Measurements from ENCODE around the gene COL20A1. TPM values are rescaled to one million over a fixed set of nuclear protein-coding genes. Genes with fewer than 3 reads are reported as not detected.

Gene COL20A1
- total RNA-seq, 1 donor from 2014 or later = not detected

DNA sequence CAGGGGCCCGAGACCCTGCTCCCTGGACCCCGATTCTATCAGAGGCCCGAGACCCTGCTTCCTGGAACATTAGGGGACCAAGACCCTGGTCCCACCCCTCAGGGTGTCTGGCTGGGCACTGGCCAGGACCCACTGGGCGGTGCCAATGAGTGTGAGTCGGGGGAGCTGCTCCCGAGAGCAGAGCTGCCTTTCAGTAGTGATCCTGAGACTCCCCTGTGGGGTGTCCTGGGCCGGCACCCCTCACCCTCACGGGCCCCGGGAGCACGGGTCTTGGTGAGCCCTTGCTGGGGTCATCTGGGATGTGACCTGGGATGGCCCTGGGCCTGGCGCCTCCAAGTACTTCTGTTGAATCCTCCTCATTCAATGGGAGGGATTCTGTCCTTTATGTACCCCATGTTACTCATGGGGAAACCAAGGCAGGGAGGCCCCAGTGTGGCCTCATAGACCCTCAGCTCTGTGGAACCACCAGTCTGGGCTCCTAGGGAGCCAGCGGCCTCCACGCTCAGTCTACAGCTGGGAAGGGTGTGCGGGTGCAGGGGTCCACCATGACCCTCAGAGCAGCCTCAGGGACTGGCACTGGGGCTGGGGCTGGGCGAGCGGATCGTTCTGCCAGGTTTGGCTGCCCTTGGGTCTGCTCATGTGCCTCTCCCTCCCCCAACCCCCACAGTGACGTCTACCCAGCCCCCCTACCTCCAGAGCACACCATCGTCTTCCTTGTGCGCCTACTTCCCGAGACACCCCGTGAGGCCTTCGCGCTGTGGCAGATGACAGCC lies 25.6 kb downstream of the COL20A1 start:
- intact Hi-C loops (cut with micrococcal nuclease) = no loop called here

DNA sequence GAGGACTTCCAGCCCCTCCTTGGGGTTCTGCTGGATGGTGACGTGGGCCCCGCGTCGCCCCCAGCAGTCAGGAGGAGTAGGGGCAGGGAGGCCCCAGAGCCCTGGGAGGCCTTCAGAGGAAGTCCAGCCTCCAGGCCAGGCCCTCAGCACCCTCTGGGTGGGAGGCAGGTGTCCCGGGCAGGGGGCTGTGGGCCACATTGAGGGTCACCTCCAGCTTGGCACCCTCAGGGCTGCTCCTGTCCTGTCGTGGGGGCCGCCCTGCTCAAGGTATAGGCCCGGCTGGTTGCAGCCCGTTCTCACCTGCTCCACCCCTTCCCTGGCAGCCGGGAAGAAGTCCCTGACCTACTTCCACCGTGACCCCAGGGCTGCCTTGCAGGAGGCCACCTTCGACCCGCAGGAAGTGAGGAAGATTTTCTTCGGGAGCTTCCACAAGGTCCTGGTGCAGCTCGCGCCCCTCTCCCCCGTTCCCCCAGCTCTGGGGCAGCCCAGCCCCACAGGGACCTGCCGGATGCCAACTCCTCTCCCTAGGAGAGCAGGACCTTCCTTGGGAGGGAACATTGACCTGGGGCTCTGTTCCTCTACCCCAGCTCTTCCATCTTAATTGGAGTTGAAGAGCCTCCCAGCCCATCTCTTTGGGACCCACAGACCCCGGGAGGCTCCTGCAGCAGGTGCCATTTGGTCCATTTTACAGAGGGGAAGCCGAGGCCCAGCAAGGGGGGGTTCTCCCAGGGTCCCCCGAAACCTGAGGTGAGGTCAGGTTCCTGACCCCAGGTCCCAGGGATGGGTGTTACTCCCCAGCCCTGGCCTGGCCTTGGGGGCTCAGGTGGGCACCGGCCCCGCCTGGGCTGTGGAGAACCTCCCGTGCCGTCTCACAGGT lies 26.4 kb downstream of the COL20A1 start:
- intact Hi-C loops (cut with micrococcal nuclease) = no loop called here

DNA sequence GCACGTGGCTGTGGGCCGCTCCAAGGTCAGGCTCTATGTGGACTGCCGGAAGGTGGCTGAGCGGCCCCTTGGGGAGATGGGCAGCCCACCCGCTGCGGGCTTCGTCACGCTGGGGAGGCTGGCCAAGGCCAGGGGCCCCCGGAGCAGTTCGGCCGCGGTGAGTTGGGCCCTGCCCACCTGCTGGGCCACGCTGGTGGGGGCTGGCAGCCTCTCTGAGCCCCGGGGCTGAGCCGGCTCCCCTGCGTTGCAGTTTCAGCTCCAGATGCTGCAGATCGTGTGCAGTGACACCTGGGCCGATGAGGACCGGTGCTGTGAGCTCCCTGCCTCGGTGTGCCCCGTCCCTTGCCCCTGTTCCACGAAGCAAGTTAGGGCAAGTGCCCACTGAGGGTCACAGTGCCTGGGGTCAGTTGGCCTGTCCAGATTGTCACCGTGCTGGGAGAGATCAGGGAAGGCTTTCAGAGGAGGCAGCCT lies 27.1 kb downstream of the COL20A1 start:
- intact Hi-C loops (cut with micrococcal nuclease) = no loop called here

DNA sequence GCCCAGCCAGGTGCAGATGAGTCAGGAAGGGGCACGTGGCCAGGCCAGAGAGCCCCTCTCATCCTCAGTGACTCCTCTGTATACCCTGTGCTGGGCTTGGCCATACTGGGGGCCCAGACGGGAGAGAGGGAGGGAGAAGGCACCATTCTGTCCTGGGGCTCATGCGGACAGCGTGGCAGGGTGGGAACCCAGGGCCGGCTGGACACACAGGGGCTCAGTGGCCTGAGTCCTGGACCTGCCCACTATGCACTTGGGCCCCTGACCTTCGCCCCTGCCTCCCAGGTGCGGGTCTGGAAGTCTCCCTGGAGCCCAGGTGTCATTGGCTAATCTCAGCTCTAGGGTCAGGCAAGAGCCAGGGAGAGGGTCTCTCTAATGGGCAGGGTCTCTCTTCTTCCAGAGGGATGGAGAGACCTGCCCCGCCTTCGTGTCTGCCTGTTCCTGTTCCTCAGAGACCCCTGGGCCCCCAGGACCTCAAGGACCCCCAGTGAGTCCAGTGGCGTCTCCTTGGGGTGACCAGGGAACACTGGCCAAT lies 27.7 kb downstream of the COL20A1 start:
- intact Hi-C loops (cut with micrococcal nuclease) = no loop called here

DNA sequence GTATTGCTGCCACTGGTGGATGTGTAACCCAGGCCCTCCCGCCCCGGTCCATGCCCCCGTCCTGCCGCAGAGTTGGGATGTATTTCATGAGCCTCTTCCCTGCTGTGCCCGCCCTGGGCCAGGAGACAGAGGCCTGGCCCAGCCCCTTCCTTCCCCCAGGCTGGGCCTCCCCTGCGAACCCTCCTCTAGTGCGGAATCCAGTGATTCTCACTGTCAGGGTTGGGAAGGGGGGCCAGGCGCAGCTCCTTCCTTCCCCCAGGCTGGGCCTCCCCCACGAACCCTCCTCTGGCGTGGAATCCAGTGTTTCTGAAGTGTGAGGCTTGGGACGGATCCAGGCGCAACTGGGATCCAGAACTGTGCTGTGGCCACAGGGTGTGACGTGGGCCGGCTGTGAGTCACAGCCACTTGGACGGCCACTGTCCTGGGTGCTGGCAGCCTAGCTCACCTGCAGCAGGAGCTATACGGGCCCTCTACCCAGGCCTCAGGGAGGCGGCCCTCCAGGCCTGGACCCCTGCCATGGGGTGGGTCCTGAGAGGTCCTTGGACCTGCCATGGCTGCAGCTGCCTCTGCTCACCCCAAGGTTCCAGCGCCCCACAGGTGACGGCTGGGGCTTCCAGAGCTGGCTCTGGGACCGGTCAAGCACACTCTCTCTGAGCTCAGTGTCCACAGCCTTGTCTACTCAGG lies 28.3 kb downstream of the COL20A1 start:
- intact Hi-C loops (cut with micrococcal nuclease) = no loop called here

DNA sequence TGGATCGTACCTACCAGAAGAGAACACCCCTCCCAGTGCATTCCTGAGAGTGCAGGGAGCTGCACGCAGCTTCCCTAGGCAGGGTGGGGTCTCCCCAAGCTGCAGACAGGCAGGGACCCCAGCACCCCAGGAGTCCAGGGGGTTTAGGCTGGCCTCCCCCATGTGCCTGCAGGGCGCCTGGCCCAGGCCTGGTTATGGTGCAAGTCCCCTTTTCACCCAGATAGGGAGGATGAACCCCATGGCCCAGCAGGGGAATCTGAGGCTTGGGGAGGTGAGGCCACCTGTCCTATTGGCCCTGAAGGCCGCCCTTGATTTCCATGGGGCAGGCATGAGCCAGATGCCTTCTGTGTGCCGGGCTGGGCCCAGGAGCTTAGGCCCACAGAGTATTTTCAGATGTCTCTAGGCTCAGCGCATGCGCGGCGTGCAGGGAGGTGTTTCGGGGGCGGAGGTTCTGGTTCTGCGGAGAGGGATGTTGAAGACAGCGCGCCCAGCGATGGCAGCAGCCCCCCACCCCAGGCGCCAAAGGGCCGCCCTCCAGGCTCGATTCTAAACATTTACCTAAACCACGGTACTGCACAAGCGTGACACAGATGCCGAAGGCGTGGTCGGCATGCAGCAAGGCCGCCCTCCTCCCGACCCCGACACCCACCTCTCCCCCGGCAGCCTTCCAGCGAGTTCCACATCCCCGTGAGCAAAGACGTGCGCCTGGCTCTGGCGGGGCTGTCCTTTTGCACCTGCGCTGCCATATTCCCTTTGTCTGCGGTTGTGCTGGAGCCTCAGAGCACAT lies 29.4 kb downstream of the COL20A1 start:
- intact Hi-C loops (cut with micrococcal nuclease) = no loop called here

DNA sequence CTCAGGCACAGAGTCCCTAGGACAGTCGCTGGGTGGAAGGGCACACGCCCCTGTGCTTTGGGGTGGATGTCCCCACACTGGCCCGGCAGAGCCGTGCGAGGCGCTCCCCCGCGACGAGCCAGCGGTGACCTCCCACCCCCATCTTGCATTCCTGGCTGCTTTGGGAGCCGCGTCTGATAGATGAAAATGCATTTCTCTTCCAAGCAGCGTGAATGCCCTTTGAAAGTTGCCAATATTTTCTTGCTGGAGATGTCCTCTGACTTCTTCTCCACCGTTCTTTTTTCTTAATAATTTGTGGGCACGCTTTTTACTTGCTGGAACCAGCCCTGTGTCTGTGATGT lies 29.9 kb downstream of the COL20A1 start:
- intact Hi-C loops (cut with micrococcal nuclease) = no loop called here

DNA sequence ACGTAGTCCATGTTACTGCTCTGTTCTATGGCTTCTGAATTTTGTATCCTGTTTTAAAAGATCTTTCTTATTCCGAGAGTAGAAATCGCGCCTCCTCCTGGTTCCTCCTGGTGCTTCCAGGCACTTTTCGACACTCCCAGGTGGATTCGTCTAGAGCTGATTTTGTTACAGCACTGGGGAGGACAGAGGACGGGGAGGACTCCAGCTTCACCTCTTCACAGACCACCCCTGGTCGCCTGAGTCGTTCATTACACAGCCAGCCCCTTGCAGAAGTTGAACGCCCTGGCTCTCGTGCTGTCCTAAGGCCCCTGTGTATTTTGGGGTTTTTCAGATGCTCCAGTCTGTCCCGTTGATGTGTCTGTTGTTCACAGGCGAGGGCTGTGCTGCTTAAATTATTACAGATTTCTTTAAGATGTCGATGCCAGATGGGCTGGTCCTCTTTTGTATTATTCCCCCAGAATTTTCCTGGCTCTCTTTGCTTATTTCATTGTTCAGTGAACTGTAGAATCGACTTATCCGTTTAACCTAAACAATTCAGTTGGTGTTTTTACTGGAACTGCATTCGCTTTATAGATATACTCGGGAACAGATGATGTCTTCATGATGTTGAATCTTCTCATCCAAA lies 30.5 kb downstream of the COL20A1 start:
- intact Hi-C loops (cut with micrococcal nuclease) = no loop called here

DNA sequence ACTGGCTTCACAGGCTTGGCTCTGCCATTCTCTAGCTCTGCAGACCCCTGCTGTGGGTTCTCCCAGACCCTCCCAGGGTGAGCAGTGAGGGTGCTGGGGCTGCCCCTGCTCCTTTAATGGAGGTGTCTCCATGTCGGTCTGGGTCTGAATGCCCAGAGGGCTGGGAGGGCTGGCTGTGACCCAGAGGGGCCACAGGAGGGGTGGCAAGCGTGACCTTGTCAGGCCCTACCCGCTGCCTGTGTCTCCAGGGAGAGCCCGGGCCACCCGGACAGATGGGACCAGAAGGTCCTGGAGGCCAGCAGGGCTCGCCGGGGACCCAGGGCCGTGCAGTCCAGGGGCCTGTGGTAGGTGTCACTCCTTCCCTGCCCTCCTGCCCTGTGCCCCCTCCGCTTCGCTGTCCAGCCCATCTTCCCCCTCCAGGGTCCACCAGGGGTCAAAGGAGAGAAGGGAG lies 32.1 kb downstream of the COL20A1 start:
- intact Hi-C loops (cut with micrococcal nuclease) = no loop called here

DNA sequence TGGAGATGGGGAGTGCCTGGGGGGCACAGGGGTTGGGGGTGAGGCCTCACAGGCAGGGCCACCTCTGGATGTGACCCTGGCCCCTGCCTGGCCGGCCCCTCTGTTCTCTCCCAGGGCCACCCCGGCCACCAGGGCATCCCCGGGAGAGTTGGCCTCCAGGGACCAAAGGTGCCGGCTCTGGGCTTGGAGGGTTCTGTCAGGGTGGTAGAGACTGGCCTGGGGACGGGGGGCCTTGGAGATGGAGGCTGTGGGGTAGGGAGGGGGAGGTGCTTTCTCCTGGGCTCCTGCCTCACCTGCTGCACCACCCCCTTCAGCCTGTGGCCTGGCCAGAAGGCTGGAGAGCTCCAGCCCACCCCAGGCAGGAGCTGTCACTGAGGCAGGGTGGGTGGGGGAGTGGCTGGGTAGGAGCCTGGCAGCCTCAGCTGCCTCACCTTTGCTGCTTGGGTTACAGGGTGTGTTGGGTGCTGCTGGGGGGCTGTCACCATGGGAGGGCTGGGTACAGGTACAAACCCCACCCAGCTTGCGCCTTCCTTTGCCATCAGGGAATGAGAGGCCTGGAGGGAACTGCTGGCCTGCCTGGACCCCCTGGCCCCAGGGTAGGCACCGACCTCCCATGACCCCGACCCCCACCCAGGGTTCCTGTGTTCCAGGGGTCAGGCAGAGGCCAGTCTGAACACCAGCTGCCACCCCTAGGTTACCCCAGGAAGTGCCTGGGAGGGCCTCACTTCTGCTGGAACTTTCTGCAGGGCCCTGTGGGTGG lies 32.7 kb downstream of the COL20A1 start:
- intact Hi-C loops (cut with micrococcal nuclease) = no loop called here

DNA sequence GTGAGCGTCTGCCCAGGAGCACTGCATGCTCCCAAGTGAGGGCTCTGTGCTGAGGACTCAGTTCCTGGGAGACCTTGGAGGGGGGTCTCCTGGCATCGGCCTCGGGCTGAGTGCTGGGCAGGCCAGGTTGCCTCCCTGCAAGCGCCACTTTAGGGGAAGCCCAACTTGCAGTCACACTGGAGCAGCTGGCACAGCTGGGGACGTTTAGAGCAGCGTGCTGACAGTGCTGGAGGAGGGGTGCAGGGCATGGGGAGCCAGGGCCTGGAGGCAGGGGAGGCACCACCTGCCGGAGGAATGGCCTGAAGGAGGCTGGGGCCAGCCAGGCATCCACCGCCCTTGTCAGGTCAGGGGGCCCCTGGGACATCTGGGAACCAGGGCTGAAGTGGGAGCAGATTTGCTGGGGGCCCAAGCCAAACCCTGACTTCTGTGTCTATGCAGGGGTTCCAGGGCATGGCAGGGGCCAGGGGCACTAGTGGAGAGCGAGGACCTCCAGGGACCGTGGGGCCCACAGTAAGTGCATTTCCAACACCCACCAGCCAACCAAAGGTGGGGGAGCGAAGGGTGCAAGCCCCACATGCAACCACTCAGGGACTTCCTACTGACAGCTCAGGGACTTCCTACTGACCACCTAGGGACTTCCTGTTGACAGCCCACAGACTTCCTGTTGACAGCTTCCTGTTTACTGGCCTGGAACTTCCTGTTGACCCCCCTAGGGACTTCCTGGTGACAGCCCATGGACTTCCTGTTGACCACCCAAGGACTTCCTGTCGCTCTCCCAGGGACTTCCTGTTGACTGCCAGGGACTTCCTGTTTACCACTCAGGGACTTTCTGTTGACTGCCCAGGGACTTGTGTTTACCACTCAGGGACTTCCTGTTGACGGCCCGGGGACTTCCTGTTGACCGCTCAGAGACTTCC lies 33.6 kb downstream of the COL20A1 start:
- intact Hi-C loops (cut with micrococcal nuclease) = no loop called here

DNA sequence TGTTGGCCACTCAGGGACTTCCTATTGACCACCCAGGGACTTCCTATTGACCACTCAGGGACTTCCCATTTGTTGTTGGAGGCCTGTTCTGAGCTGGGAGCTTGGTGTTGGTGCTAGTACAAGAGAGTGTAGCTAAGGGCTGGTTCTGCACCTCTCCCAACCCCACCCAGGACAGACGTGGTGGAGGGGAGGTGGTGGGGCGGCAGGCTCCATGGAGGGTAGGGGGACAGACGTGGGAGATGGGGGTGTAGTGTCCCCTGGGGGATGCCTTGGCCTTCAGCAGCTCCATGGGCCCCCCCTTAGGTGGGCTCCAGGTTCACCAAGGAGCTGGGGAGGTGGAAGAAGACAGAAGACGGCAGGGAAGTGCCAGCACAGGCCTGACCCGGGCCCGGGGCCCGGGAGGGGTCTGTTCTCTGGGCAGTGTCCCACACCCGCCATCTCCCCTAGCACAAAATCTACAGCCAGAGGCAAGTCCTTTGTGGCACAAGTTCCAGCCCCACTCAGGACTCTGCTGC lies 34.3 kb downstream of the COL20A1 start:
- intact Hi-C loops (cut with micrococcal nuclease) = no loop called here

DNA sequence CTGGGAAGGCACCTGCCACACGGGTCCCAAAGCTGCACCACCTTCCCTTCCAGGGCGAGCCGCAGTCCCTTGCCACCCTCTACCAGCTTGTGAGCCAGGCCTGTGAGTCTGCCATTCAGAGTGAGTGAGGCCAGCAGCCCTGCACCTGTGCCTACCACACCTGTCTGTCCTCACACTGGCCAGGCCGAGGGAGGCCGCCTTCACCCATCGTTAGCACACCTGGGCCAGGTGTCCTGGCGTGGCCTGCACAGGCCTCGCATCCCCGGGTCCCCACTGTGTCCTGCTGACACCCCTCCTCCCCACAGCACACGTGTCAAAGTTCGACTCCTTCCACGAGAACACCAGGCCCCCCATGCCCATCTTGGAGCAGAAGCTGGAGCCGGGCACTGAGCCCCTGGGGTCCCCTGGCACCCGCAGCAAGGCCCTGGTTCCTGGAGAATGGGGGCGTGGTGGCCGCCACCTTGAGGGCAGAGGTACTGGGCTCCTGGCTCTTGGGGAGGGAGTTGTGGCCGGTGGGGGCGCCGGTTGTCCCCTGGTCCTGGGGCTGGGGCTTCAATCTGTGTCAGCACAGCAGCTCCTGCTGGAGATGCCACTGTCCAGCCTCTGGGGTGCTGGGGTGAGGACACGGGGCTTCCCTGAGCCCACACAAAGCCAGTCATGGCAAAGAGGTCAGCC lies 35.2 kb downstream of the COL20A1 start:
- intact Hi-C loops (cut with micrococcal nuclease) = no loop called here

DNA sequence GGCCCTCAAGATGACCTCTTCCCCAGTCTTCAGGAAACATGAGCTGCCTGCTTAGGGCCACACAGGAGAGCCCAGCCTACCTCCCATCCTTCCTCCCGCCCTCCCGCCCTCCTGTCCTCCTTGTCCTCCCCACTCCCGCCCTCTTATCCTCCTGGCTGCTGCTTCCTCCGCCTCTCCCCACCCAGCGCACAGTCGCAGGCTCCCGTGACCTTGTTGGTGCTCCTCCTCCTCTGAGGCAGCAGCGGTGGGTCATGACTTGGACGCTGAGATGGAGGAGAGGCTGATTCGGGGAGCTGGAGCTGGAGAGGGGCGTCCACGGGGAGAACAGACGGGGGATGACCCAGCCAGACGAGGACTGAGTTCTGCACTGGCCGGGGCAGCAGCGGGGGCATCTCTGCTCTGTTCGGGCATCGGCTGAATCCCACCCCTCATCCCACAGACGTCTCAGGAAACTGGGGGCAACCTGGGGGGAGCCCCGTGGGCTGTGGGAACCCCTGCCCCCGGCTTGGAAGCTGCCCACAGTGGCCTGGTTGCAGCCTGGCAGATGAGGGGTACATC lies 35.8 kb downstream of the COL20A1 start:
- intact Hi-C loops (cut with micrococcal nuclease) = no loop called here

DNA sequence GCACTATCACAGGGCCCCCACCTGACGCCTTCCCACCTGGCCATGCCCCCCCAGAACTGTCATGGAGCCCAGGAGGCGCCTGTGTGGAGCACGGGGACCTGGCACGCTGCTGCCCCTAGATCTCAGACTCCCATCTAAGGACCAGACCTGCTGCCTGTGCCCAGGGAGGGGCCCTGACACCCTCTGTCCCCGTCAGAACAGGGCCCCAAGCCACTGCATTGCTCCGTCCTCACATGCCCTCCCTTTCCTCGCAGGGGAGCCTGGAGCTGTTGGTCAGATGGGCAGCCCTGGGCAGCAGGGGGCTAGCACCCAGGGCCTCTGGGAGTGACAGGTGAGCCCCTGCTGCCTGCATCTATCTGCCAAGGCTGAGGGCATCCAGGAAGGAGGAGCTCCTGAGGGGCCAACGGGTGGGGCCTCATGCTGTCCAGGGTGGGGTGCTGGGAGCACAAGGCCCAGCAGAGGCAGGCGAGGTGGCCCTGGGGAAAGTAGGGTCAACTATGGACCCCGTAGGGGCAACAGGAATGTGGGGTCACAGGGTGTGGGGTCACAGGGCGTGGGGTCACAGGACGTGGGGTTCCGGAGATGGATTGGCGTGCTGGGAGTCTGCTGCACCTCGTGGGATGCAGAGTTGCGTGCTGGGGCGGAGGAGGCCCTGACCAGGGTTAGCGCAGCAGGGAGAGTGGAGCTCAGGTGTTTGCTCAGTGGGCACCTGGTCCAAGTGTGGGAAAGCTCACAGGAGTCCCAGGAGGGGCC lies 36.5 kb downstream of the COL20A1 start:
- intact Hi-C loops (cut with micrococcal nuclease) = no loop called here

DNA sequence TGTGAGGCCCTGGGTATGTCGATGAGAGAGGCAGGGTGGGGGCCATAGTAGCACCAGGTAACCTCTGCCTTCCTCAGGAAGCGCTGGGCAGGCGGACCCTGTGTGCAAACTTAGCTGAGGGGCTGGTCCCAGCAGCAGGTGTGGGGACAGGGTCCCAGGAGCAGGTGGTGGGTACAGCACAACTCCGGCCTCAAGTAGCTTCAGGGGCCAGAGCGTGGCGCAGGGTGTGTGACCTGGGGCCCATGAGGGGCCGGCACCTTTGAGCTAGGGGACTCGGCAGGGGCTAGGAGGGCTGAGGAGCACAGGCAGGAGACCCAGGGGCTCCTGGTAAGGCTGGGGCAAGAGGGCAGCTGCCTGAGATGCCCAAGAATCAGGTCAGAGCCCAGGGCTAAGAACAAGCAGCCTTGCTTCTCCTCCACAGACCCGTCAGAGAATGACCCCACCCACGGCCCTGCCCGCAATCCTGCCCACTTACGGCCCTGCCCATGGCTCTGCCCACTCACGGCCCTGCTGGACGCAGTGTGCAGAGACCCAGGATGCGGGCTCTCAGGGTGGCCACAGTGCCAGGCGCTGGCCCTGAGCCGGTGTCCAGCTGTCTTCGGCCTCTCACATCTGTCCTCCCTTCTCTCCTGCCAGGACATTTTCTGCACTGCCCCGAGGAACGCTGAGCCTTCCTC lies 37.2 kb downstream of the COL20A1 start:
- intact Hi-C loops (cut with micrococcal nuclease) = no loop called here

Data from T-helper 2 cell treated with Interferon-gamma antibody and Interleukin-4, amounts not matched to agents 100 ng/mL and 5 ng/mL, for 36 hours (primary cell).